GM12875 (cell line): ENCODE measurements around the gene KCNC3.
A peak's percentile ranks its signal among the peaks of the same experiment; 100 is the strongest.

Experiments
- H3K4me3 ChIP-seq: one replicate; pipeline ENCODE4 v1.5.1; 2011; ENCODE audit warnings: low read depth, low read length, control low read depth
- CTCF ChIP-seq: IDR thresholded peaks from 2 replicates; pipeline ENCODE4 v1.5.1; 2011; ENCODE audit warnings: low read depth, mild to moderate bottlenecking, control low read depth, inconsistent platforms, low read length, moderate library complexity, borderline replicate concordance; ENCODE audit not compliant: insufficient read depth

The KCNC3 gene

DNA sequence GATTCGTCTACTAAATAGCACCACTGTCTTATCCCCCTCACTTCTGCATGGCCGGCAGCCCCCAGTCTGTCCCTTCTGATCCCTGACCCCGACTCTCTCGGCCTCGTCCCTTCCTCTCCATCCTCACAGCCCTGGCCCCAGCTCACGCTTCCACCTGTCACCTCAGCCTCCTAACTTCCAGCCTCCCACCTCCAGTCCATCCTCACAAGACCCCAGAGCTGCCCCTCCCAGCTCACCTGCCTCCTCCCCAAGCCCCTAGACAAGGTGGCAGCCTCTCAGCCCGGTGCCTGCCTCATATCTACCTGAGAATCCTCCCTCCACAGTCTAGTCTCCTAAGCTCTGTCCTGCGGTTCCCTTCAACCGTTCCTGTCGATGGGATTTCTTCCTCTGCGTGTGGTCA, 10.0 kb downstream of the KCNC3 start:
- no peak overlapping the region for H3K4me3 ChIP-seq
- TF ChIP-seq CTCF, result no peak

GRCh38 chr19:50318438-50318837, 10.7 kb downstream of the KCNC3 start:
- TF ChIP-seq CTCF, result no peak
- no peak overlapping the region for H3K4me3 ChIP-seq

DNA sequence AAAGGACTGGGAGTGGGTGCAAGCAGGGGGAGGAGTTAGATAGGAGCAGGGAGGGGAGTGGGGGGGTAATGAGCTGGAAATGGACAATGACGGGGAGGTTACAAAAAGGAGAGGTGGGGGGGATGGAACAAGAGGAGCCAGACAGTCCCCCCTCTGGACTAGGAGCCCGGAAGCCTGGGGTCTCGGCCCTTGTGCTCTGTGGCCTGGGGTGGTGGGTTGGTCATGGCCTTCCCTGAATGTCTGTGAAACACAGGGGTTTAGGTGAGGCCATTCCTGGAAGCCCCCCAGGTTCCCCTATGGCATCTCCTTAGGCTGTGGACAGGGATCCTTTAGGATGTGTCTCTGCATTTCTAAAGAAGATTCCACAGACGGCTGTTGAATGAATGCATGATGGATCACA, 12.1 kb downstream of the KCNC3 start:
- no peak for TF ChIP-seq CTCF
- H3K4me3 ChIP-seq, result no peak overlapping the region

GRCh38 chr19:50315773-50316448, 13.3 kb downstream of the KCNC3 start:
- no peak for TF ChIP-seq CTCF
- H3K4me3 ChIP-seq, result peak overlapping the region; percentile 5

DNA sequence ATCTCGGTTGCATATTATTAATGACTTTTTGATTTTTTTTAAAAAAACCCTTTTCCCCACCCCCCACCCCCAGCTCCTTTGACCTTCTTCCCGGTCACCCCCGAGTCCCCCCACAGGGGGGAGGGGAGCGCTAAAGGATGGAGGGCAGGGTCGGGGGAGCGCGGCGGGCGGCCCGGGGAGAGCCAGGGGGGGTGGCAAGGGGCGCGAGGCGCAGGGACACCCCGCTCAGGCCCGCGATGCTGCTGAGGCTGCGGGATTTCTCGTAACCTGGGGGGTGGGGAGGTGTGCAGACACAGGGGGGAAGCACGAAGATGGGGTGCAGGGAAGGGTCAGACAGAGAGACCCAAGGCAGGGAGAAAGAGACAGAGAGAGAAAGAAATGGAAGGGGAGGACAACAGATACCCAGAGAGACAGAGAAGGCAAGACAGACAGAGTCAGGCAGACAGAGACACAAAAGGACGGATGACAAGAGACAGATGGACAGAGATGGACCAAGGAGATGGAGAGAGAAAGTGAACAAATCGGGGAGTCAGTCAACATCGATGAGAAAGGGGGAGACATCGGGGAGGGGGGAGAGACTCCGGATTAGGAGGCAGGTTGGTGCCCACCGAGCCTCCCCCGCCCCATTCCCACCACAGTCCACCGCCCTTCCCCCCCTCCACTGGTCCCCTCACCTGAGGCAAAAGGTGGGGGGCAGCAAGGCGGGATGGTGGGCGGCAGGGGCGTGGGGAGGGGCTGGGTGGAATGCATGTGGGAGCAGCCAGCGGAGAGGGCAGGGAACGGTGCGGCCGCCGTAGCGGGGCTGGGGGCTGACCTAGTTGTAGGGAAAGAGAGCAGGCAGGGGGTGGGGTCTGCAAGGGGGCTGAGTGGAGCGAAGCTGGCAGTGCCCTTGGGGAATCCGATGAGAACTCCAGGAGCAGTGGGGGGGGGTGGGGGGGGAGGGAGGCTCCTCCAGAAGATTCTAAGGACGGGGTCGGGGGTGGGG, 14.2 kb downstream of the KCNC3 start:
- no peak overlapping the region for H3K4me3 ChIP-seq
- no peak for TF ChIP-seq CTCF

DNA sequence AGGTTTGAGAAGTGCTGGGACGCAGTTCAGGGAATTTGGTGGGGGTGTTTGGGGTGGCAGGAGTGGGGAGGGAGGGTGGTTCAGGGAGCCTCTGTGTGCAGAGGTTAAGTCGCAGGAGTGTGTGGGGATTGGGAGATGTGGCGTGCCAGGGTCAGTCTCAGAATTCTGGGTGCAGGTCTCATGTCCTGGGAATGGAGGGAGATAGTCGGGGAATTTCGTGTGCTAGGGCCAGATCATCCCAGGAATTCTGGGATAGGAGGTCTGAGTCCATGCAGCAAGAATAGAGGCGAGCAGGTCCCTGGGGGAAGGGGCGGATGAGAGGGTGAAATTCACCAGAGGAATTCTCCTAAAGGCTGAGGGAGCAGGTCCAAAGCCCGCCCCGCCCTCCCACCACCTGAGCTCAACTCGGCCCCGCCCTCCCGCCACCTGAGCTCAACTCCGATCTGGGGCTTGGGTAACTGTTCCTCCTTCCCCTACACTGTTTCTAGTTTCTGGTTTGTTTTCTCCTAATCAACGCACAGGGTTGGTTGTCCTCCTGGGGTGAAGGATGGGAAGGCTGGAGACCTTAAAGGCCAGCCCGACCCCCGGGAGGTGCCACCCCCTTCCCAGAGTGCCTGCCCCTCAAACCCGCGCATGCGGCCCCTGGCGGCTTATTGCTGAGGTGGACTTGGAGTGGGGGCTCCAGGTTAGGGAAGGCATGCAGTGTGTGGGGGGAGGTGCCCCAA, 15.2 kb downstream of the KCNC3 start:
- H3K4me3 ChIP-seq, result no peak overlapping the region
- no peak for TF ChIP-seq CTCF
